HG03135 (cell line): Measurements from ENCODE around the gene GALK1.
"Not testable (repeated sequence)": the region's sequence is repeated elsewhere in the genome, so short reads cannot be mapped to it uniquely, and the experiment has no call there.

ENCODE experiments used
- ATAC-seq: cut with Tn5 transposase; IDR thresholded peaks from one replicate; pipeline ENCODE4 v1.9.1; 2021; ENCODE audit warnings: mild to moderate bottlenecking, moderate library complexity; ENCODE audit not compliant: unreplicated experiment

The GALK1 gene

DNA sequence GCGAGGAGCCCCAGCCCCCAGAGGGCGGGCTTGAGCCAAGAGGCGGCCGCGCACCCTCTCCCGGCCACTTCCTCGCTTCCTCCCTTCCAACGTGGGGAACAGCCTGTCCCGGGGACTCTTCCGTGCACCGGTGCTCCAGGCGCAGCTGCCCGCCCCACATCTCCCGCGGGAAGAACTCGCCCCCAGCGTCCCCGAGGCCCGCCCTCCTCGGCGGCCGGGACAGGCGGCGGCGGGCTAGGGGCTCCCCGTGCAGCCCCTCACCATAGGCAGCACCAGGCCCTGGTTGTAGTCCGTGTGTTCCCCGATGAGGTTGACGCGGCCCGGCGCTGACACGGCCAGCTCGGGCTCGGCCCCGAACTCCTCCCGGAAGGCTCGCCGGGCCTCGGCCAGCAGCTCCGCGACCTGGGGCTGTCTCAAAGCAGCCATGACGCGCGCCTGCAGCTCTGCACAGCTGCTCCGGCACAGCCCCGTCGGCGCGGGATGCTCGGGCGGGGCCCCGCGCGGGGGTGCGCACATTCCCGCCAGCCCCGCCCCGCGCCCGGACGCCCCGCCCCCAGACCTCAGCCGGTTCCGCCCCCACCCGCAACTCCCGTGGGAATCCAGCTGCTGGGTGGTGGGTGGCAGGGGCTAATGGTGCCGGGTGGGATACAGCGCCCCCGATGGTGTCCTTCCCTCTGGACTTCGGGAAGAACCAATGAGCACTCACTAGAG is at the start of gene GALK1:
Gene GALK1 (minus strand): TSS at position 482 of the 711 bp plus-strand sequence. CDS start 56 bp downstream, at position 426.
- no peak for ATAC-seq

DNA sequence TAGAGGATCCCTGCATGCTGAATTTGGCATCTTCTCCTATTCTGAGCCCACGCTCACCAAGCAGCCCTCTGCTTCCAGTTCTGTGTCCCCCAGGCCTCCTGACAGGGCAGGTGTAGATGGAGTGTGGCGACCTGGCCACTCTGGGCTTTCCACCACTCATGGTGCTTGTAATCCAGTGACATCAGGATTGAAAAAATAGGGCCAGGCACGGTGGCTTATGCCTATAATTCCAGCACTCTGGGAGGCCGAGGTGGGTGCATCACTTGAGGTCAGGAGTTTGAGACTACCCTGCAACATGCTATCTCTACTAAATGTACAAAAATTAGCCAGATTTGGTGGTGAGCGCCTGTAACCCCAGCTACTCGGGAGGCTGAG is 49.0 kb upstream of the GALK1 start:
- ATAC-seq: no peak

DNA sequence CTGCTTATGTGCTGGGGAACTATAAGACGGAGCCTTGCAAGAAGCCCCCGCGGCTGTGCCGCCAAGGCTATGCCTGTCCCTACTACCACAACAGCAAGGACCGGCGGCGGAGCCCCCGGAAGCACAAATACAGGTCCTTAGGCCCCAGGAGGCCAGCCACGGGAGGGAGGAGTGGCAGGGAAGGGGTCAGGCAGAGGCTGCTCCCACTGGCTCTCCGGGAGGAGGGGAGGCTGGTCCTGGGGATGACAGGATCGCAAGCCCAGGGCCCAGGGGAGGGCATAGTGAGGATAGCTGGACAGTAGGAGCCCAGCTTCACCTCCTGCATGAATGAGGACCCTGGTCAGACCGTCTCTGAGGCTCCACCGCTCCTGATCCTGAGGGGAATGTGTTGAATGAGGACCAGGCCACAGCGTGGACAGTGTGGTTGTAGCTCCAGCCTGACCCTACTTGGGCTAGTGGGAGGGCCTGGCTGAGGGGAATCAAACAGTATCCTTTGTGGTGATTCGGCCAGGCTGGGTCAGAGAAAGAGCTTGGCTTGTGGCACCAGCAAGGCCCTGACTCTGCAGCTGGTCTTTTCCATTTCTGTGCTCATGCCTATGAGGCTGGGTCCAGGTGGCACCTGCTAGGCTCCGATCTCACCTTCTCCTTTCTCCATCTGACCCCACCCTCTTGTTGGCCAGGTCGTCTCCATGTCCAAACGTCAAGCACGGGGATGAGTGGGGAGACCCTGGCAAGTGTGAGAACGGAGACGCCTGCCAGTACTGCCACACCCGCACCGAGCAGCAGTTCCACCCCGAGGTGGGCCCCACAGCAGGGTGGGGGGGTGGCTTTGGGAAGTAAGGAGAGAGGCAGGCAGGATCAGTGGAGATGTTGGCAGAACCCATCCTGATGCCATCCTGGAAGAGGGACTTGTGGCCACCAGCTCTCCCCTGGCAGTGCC is 48.4 kb upstream of the GALK1 start:
- no peak for ATAC-seq

DNA sequence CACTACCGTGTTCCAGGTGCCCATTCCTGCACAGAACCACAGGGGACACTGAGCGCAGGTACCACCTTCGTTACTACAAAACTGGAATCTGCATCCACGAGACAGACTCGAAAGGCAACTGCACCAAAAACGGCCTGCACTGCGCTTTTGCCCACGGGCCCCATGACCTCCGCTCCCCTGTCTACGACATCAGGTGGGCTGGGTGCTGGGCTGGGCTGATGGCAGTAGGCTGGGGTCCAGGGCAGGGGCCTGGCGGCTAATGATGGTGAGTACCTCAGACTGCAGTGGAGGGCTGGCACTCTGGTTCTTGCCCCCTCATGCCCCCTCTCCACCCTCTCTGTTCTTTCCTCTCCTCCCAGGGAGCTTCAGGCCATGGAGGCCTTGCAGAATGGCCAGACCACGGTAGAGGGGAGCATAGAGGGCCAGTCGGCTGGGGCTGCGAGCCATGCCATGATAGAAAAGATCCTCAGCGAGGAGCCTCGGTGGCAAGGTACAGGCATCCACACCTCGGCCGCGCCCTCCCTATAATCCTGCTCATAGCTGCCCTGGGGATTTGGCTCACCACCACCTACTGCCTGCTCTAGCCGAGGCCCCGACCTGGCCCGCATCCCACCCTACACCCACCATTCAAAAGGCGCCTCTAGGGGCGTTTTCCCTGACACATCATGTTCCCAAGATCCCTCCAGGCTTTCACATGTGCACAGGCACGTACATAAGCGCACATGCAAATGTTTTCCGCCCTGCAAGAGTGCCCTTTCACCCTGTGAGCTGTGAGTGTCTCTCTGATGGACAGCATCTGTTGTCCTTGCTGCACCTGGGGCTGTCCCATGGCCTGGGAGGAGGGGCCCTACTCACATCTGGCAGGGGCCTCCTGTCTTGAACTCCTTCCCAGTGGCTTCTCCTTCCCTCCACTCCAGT is 47.4 kb upstream of the GALK1 start:
- no peak for ATAC-seq

DNA sequence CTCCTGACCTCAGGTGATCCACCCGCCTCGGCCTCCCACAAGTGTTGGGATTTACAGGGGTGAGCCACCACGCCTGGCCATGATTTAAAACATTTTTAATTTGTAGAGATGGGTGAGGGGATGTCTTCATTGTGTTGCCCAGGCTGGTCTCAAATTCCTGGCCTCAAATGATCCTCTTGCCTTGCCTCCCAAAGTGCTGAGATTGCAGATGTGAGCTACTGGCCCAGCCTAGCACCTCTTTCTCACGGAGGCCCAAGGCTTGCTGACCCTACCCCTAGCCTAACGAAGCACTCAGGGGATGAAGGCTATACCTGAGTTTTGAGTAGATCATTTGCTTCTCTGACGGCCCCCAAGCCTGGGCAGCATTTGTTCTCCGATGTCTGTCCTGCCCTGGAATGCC is 46.2 kb upstream of the GALK1 start:
- no peak for ATAC-seq

DNA sequence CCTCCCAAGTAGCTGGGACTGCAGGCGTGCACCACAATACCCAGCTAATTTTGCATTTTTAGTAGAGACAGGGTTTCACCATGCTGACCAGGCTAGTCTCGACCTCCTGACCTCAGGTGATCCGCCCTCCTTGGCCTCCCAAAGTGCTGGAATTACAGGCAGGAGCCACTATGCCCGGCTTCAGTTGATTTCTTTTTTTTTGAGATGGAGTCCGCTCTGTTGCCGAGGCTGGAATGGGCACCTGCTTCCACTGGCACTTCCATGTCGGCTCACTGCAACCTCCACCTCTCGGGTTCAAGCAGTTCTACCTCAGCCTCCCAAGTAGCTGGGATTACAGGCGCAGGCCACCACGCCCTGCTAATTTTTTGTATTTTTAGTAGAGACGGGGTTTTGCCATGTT is 45.8 kb upstream of the GALK1 start:
- not testable (repeated sequence) for ATAC-seq

DNA sequence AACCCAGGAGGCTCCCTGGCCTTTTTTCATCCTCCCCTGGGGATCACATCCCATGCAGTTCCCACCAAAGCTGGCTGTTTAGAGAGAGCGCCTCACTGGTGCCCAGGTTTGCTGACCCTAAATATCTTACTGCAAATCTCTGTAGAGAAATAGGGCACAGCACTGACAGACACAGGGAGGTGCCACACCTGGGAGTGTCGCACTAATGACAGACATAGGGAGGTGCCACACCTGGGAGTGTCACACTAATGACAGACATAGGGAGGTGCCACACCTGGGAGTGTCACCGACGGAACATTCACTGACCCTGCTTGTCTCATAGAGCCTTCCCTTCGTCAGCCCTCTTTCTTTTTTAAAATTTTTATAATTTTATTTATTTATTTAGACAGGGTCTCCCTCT is 45.2 kb upstream of the GALK1 start:
- ATAC-seq: no peak

DNA sequence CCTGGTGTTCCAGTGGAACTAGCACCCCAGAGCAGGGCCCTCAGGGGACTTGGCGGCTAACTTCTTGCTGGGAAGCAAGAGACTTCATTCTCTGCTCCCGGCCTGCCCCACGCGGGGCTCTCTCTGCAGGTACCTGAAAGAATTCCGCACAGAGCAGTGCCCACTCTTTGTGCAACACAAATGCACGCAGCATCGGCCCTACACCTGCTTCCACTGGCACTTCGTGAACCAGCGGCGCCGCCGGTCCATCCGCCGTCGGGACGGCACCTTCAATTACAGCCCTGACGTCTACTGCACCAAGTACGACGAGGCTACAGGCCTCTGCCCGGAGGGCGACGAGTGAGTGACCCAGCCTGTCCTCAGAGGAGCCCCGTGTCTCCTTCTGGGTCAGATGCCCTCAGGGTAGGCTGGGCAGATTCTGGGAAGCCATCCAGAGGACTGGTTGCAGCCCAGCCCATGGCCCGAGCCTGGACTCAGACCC is 44.7 kb upstream of the GALK1 start:
- no peak for ATAC-seq

DNA sequence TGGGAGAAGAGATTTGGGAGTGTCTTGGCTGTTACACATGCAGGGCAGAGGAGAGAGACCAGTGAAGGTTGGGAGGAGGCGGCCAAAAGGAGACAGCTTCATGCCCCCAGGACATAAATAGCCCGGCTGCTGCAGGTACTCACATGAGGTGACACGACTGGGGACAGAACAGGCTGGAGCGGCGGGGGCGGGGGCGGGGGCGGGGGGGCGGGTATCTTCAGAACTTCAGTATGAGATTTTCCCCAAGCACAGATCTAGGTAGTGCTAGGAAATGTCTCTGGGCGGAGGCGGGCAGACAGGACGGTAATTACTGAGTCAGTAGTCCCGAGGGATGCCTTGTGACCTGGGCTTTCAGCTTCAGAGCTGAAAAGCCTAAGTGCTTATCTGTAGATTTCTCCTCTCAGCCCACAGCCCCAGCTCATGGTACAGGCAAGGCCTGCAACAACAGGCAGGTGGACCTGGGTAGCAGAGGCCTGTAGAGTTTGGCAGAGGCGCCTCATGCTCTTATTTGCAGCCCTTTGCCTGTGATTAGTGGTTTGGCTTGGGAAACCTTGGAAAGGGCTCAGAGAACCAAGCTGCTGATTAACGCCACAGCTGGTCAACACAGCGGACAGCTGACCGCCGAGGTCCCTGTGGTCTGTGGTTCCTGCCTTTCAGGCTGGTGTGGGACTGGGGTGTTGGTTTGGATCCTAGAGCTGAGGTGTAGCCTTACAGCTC is 44.1 kb upstream of the GALK1 start:
- ATAC-seq: peak; percentile 61

DNA sequence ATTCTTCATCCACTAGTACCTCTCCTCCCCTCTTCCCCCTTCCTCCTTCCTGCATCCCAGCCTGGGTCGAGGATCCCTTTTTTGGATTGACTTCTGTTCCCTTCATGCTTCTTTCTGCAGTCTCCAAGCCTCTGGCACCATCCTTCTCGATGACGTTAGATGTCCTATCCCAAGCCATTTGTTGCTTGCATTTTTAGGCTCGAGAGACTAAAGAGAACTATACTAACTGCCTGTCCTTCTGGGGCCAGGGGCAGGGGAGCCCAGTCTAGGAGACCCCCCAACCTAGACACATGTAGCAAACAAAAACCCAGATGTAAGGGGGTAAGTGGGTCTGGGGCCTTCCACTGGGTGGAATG is 43.5 kb upstream of the GALK1 start:
- ATAC-seq: no peak

DNA sequence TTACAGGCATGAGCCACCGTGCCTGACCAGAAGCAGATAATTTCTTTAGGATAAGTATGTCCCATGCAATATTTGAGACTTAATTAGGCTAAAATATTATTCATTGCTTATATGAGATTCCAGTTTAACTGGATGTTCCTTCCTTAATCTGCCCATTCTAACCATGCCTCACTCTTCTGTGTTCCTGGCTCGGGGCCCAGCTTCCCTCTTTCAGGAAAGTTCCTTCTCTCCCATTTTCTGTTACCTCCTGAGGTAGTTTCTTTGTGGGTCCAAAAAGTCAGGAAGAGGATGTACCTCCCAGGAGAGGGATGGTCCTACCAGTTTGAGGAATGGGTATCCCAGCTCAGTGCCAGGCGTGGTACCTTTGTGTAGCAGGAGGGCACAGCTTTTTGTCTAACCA is 42.9 kb upstream of the GALK1 start:
- ATAC-seq: no peak

DNA sequence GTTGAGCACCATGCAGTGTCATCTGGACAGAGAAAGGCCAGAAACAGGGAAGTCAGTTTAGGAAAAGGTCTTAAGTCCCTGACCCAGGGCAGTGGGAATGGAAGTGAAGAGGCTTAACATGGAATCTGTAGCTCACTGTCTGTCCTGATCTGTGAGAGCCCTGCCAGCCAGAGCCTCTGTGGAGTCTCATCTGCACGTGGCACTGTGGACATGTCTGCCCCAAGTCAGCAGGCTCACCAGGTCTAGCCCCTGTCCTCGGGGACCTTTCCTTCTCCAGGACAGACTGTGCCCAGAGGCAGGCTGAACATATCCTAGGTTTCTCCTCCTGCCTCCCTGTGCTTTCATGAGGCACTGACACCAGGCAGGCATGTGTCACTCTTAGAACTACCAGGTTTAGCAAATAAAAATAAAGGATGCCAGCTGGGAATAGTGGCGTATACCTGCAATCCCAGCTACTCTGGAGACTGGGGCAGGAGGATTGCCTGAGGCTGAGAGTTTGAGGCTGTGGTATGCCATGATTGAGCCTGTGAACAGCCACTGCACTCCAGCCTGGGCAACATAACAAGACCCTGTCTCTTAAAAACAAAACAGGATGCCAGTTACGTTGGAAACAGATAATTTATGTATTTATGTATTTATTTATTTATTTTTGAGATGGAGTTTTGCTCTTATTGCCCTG is 42.0 kb upstream of the GALK1 start:
- no peak for ATAC-seq

DNA sequence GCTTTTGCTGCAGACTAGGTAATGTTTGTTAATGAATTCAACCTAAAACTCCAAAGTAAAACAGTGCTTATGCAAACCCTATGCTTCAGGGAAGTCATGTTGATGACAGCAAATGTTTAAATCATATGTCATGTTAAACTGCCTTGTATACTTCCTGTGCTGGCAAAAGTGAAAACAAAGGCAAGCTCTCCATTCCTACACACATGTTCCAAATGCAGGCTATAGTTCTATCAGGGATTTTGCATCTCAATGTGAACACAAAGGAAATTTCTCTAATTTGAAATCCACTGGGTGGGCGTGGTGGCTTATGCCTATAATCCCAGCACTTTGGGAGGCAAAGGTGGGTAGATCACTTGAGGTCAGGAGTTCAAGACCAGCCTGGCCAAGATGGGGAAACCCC is 38.9 kb upstream of the GALK1 start:
- no peak for ATAC-seq

DNA sequence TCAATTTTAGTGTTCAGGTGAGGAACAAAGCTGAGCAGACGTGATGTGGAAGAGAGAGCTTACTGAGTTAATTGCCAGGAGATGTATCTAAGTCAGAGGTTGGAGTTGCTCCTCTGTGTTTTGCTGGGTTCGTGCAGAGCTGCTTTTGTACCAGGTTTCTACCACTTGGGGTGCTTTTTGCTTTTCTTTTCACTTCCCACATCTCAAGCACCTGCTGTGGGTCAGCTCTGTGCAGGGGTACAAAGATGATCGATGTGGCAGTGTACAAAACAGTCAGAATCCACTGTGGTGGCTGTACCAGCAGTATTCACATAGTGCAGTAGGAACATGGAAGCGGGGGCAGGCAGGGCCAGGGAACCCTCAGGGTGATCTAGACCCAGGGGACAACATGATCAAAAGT is 34.4 kb upstream of the GALK1 start:
- ATAC-seq: no peak

DNA sequence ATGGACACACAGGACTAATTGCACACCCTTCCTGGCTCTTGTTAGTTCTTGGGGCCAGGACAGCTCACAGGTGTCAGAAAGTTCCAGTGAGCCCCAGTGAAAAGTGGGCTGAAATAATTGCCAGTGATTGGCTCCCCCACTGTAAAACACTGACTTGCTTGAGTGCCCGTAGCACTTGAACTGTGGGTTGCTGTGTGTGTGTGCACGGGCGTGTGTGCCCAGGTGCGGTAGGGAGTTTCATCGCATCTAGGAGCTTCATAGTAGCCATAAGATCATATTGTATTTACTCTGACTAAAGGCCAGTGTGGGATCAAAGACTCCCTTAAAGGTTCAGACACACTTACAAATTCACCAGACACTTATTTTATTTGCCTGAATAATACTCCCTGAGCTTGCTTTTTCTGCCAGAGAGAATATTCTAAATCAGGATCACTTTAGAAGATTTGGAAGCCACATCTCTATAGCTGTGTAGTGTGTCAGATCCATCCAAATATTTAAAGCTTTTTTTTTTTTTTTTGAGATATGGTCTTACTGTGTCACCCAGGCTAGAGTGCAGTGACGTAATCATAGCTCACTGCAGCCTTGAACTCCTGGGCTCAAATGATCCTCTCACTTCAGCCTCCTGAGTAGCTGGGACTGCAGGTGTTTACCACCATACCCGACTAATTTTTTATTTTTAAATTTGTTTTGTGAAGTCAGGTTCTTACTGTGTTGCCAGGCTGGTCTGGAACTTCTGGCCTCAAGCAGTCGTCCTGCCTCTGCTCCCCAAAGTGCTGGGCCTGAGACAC is 31.0 kb upstream of the GALK1 start:
- no peak for ATAC-seq

DNA sequence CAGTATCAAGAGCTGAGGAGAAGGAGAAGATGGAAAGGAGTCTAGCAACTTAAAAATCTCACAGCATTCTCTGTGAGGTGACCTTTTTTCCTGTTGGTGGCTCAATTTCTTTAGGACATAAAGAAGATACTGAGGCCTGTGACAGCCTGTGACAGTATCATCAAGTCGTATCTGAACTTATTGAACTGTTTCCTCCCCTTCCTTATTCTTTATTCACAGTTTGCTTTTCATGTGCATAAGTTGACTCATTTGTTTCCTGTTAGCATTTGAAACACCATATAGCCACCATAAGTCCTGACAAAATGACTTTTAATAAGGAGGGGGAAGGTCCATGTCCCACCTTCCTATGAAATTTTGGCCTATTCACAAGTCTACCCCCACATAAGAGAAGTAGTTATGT is 28.5 kb upstream of the GALK1 start:
- no peak for ATAC-seq

DNA sequence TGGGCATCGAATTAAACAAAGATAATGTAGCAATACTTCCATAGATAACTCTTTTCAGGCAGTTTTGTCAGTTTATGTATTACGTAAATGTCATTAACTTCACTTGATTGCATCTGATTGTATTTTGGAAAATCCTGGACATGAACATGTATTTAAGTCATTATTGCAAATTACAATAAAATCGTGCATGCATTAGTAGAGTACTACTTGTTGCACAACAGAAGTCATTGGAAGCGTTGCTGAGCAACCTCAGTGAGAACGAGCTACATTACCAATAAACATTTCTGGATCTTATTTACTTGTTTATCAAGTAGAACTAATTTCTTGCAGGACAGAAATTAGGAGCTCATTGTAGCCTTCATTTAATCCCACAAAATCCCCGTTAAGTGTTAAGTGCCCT is 26.3 kb upstream of the GALK1 start:
- no peak for ATAC-seq

DNA sequence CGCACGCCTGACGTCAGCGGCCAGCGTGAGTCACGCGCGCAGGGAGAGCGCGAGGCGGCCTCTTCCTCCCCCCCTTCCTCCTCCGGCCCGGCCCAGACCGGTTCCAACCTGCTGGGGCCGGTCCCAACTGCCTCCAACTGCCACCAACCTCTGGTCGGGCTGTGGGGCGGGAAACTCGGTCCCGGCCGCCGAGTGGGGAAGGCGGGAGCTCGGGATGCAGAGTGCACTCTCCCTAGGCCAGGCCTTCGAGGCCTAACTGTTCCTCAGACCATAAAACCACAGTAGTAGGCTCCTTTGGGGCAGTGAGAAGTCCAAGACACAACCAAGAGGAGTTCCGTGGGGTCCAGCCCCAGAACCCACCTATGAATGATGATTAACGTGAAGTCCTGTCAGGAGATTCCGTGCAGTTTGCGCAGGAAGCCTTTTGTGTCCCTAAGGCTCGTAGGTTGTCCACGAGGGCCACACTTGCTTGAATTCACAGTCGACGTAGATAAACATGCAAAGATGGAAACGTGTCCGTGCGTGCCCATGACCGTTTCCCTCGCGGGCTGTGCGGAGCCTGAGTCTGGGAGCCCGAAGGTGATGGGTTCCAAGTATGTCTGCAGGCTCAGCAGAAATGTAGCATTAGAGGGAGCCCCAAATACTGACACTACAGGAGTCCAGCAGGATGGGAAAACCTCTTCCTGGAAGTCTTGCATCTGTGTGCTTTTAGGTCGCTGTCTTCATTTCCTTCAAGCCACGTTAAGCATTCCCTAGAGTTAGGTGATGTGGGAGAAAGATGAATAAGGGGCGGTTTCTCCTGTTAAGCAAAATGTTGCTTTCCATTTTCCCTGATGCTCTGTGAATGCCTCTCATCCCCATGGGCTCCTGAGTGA is 20.3 kb upstream of the GALK1 start:
- ATAC-seq: peak; percentile 51
